ENCODE results near the gene BIN2.

Gene BIN2

GRCh38 chr12:51253276-51253675 lies 70.7 kb downstream of the BIN2 start:
- DNase-seq = no peak

- no peak for DNase-seq
Observed at GRCh38 chr12:51247523-51248206, 76.3 kb downstream of the BIN2 start.

GRCh38 chr12:51246254-51246853 lies 77.6 kb downstream of the BIN2 start:
- DNase-seq = peak; percentile 46

GRCh38 chr12:51245476-51246253 lies 78.3 kb downstream of the BIN2 start:
- DNase-seq = no peak

GRCh38 chr12:51244269-51244668 lies 79.7 kb downstream of the BIN2 start:
- DNase-seq = no peak

GRCh38 chr12:51242876-51243275 lies 81.1 kb downstream of the BIN2 start:
- DNase-seq = no peak

- DNase-seq = no peak
Observed at GRCh38 chr12:51242120-51242519, 81.9 kb downstream of the BIN2 start.

GRCh38 chr12:51240971-51241370 lies 83.0 kb downstream of the BIN2 start:
- DNase-seq = no peak

GRCh38 chr12:51238510-51239334 lies 85.3 kb downstream of the BIN2 start, which contains the start of gene DAZAP2:
DAZAP2 (plus strand) TSS chr12:51238826; CDS start chr12:51238908, 82 bp downstream.
- peak; percentile 96 for DNase-seq

- DNase-seq = no peak
Observed at GRCh38 chr12:51238037-51238509, 85.9 kb downstream of the BIN2 start.

- no peak for DNase-seq
Observed at GRCh38 chr12:51234530-51234929, 89.4 kb downstream of the BIN2 start.

- no peak for DNase-seq
Observed at GRCh38 chr12:51232642-51233041, 91.3 kb downstream of the BIN2 start.

Measured in left hindlimb (tissue), 1 donor.